HG03457 (cell line): Measurements from ENCODE around the gene IL11RA.
A peak's percentile ranks its signal among the peaks of the same experiment; 100 is the strongest.

ENCODE experiments used
- ATAC-seq: cut with Tn5 transposase; IDR thresholded peaks from one replicate; pipeline ENCODE4 v1.9.1; 2021; ENCODE audit warnings: moderate number of reproducible peaks; ENCODE audit not compliant: unreplicated experiment

Gene IL11RA

GRCh38 chr9:34684816-34685215 is 32.8 kb downstream of the IL11RA start:
- ATAC-seq = no peak

- no peak for ATAC-seq
These were observed 33.6 kb downstream of the IL11RA start for GRCh38 chr9:34685591-34685990.

- no peak for ATAC-seq
These were observed 34.2 kb downstream of the IL11RA start for GRCh38 chr9:34686231-34686630.

- ATAC-seq = no peak
These were observed 34.7 kb downstream of the IL11RA start for GRCh38 chr9:34686732-34687131.

GRCh38 chr9:34687276-34688030 is 35.5 kb downstream of the IL11RA start:
- ATAC-seq = no peak

GRCh38 chr9:34688329-34689115 is 36.5 kb downstream of the IL11RA start:
- no peak for ATAC-seq

DNA sequence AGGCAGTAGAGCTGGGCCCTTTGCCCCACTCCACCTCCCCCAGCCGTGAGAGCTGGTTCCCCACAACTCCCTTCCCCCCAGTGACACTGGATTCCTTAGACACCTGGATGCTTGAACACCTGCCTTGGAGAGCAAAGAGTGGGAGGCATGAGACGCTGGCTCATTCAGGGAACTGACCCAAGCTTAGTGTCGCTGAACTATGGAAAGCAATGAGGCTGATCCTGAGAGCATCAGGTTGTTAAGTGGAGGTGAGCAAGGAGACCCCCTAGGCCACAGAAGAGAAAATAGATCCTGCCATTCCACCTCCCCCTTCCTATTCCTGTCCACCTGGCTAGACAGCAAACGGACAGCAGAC is 37.1 kb downstream of the IL11RA start:
- ATAC-seq = no peak

DNA sequence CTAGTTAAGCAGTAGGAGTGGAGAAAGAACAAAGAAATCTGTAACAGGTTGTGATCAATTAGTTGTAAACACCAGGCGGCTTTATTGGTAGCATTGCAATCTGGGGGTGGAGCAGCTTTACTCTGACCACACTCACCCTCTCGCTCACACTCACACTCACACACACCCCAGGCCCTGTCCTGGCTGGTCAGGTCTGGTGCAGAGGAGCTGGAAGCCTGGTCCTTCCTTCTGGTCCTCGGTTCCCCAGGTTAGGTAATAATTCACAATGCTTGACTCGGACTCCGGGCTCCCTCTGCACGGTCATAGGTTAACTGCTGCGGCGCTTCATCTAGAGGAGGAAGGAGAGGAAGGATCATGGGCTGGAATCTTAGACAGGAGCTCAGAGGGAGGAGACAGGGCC is 37.5 kb downstream of the IL11RA start:
- no peak for ATAC-seq

DNA sequence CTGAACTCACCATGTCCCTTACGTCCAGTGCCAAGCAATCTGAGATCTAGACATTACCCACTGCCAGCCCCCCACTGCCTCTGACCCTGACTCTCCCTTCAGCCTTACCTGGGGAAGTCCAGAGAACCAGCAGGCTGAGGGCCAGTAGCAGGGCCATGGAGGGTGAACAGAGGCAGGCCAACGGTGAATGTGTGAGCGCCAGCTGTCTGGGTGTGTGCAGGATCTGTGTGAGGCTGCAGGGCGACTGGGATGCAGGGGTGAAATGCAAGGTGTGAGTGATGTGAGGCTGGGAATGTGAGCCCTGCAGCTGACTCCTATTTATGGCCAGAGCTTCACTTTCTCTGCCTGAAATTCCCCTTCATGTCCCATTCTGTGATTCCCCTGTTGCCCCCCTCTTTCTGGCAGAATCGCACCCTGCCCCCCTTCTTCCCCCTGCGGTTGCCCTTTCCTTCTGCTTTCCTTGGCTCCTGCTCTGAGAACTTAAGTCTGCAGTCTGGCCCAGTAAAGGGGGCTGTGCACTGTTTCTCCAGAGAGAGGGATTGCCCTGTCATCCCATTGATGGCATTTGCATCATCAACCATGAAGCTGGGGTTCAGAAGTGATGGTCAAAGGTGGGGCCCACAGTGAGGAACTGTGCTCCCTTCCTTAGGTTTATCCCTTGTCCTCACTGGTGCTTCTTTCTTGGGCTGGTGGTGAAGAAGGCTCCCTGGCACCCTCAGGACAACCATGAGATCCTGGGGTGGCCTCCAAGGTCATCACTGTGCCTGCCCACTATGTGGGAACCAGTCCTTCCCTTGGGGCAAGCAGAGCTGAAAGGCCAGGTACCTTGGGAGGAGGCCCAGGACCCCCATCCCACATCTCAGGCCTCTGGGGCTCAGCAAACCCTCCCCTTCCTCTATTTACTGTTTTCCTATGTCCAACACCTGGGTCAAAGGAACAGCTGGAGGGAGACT is 39.3 kb downstream of the IL11RA start, which contains the start of gene CCL19:
Gene CCL19, minus strand, starts transcription at position 294 of the 953 bp plus-strand sequence. Its CDS starts 137 bp downstream, at position 157.
- no peak for ATAC-seq

GRCh38 chr9:34691936-34692315 is 39.9 kb downstream of the IL11RA start:
- no peak for ATAC-seq

- ATAC-seq = no peak
These were observed 41.6 kb downstream of the IL11RA start for GRCh38 chr9:34693560-34693959.

- ATAC-seq = no peak
These were observed 42.8 kb downstream of the IL11RA start for GRCh38 chr9:34694811-34695210.

- ATAC-seq = no peak
These were observed 49.2 kb downstream of the IL11RA start for GRCh38 chr9:34701023-34701768.

GRCh38 chr9:34701769-34702736 is 50.1 kb downstream of the IL11RA start:
- peak; percentile 65 for ATAC-seq

DNA sequence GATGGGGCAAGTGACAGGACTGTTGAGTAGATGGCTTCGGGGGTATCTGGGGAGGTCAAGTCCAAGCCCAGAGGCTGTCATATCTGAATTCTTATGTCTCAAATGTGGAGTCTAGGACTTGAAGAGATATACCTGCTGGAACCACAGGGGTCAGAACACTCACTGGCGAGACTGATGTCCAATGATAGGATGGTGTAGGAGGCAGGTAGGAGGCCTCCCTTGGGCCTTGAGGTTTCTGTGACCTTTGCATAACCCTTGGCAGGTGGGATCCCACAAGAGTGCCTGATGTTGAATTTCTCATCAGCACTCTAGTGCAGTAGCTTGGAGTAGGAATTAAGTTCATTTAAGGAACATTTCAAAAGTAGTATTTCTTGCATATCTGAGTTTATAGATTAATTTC is 55.1 kb downstream of the IL11RA start:
- ATAC-seq = no peak

DNA sequence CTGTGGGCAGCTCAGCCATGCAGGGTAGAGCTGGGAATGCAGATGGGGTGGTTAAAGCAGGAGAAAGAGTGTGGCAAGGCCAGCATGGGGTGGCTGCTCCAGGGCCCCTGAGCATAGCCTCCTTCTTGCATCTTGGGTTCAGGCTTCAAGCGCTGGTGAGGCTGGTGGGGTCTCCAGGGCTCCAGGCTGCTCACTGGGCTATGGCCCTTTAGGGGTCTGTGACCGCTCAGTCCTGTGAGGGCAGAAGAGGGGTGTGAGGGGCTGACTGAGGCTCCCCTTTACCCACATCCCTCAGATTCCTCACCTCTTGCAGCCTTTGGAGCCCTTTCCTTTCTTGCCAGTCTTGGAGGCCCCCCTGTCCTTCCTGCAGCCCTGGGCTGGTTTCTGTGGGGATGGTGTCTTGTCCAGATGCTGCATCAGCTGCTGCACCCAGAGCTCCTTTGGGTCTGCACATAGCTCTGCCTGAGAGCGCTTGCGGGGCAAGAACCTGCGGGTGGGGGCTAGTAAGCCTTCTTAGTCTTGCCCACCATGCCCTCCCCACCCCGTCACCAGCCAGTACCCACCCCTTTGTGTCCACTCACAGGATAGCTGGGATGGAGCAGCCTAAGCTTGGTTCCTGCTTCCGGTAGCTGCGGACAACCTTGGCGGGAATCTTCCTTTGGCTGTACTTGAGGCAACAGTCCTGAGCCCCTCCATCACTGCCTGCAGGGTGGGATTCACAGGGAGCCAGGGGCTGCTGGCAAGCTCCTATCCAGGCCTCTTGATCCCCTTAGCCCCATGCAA is 57.4 kb downstream of the IL11RA start:
- no peak for ATAC-seq

- no peak for ATAC-seq
These were observed 58.0 kb downstream of the IL11RA start, which contains the start of gene CCL21 for GRCh38 chr9:34710023-34710422. CCL21 (minus strand) TSS chr9:34710136; CDS start chr9:34710066, 70 bp downstream.
